HG03097 (cell line): ENCODE measurements around the gene CORO1C.
"Not testable (repeated sequence)": the region's sequence is repeated elsewhere in the genome, so short reads cannot be mapped to it uniquely, and the experiment has no call there.

Source experiments
- ATAC-seq: cut with Tn5 transposase; IDR thresholded peaks from one replicate; pipeline ENCODE4 v1.9.1; 2021; ENCODE audit not compliant: unreplicated experiment, low FRiP score

The CORO1C gene

GRCh38 chr12:108679106-108679681 lies 52.1 kb downstream of the CORO1C start:
- ATAC-seq = no peak

DNA sequence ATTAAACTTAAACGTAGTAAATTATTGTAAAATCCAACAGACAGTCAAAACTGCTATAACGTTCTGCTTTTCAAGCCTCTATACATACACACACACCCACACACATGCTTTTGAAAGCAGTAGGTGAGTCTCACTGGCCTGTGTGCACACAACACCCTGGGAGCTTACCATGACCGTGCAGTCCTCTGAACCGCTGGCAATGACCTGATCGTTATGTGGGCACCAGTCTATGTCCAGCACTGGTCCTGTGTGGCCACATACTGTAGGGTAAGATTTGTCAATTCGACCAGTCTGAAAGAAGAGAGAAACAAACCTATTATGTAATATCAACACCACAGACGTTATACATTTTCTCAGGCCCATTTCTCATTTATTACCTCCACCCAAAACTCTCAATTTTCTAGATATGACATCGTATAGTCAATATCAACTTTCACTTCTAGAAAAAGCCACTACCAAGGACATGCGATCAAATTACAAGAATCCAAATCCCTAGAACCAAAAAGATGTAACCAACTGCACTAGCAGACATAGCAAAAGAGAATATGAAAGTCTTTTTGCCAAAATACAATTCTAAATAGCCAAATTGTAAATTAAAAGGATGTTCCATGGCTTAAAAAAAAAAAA lies 53.1 kb downstream of the CORO1C start:
- ATAC-seq = no peak

- no peak for ATAC-seq
Measured at GRCh38 chr12:108677381-108677780, 53.9 kb downstream of the CORO1C start.

GRCh38 chr12:108676707-108677106 lies 54.6 kb downstream of the CORO1C start:
- no peak for ATAC-seq

- no peak for ATAC-seq
Measured at GRCh38 chr12:108675792-108676191, 55.5 kb downstream of the CORO1C start.

DNA sequence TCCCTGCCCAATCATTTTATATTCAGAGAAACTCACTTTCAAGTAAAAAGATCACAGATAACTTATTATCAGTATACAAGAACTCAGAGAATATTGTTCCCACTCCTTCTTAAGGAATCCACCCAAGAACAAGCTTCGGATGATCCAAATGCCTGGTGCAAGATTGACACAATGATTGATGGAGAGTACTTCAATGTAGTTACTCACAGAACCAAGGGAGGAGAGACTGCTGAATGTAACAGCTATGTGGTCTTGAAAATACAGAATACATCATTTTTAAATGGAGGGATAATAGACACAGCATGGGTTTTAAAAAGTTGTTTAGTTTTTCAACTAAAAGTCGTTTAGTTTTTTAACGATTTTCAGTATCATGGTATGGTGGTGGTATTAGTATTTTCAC lies 59.3 kb downstream of the CORO1C start:
- ATAC-seq = no peak

DNA sequence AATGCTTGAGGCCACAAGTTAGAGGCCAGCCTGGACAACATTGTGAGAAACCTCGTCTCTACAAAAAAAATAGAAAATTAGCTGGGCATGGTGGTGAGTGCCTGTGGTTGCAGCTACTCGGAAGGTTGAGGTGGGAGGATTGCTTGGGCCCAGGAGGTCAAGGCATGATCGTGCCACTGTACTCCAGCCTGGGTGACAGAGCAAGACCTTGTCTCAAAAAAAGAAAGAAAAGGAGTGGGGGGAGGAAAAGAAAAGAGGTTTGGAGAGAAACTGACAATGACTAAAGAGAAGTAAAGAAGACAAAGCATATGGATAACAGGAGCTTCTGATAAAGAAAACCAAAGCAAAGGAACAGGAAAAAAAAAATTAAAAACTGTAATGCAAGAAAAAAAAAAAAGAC lies 60.2 kb downstream of the CORO1C start:
- no peak for ATAC-seq

GRCh38 chr12:108670066-108670631 lies 61.2 kb downstream of the CORO1C start:
- ATAC-seq = no peak

DNA sequence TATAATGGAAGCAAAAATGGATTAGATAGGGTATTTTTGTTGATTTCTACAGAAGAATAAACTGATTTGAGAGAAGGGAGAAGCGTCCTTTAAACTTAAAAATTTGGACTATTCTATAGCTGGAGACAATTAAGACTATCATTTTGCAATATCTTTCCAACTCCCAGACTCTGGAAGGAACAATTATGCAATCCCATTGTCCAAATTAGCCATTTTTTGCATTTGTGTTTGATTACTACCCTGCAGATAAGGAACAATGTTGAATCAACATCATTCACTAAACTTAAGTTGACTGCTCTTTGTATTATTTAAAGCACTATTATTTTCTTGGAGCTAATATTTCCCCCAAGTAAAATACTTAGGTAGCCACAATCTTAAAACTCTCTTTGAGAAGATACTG lies 62.8 kb downstream of the CORO1C start:
- ATAC-seq = no peak

DNA sequence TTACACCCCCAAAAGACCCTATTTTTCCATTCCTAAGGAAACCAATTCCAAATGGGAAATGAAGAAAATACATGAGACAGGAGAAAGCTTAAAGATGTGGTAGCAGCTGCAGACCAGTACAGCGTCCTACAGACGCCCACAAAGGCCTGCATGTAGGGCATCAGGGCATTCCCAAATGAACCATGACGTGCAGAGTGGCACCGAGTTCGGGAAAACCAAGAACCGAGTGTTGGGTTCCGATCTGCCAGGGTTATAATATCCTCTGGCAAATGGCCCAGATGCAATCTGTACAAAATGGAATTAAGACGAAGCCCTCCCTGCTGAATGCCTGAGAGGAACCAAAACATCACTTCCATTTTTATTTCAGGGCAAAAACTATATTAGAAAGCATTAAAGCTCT lies 63.3 kb downstream of the CORO1C start:
- no peak for ATAC-seq

- ATAC-seq = no peak
Measured at GRCh38 chr12:108667349-108667748, 64.0 kb downstream of the CORO1C start.

GRCh38 chr12:108666401-108666881 lies 64.9 kb downstream of the CORO1C start:
- no peak for ATAC-seq

DNA sequence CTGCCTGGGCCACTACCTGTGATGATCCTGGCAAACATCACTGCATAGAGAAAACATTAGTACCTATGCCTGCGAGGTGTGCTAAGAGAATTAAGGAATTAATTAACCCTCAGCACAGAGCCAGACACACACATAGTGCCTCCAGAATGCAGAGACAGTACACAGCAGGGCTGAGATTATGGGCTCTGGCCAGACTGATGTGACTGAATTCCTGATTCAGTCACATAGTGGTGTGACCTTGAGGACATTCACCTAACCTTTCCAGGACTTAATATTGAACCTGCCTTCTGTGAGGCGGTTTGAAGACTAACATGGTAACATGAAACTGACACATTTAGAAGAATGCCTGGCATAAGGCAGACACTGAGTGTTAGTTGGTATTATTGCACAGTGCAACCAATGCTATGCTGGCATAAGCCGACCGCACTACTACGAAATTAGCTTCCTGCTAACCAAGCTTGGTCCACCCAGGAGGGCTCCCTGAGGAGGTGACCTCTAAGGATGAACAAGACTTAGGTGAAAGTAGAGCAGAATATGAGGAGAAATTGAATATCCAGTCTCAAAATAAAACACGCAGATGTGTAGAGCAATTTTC lies 65.6 kb downstream of the CORO1C start:
- ATAC-seq = no peak

DNA sequence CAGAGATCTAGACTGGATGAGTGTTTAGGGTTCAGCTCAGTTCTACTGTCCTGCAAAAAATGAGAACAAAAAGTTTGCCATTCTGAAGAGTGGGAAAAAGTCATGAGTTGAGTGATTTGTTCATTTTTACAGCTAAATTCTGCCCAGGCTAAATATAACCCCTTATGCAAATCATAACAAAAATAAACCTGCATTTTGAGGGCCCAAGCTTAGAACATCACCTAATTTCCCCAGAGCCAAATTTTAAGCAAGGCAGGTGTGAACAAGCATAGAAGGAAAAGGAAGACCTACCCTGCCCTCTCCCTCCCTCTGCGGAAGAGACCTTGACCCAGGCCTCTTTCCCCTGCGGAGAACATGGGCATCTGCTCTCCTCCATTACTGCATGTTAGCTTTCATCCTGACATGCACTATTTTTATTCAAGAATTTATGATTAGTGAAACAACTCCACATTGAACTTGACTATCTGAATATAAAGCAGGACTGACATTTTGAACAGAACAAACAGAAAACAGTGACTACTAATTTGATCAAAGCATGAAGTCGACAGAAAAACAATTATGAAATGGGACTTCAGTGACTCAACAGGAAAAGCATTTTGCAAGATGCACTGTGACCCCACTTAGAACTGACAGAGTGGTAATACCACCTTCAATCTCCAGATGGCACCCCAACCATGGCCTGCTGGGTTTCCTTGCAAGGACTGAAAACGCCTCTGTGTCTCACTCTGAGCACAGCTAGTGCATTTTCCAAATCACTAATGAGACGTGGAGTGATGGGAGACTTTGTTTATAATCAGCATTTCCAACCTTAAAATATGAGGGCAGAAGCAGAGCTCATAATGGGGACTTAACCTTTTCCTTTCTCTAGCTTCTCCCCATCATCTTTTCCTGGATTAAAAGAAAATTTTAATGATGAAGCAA lies 66.7 kb downstream of the CORO1C start:
- ATAC-seq = peak; percentile 69

DNA sequence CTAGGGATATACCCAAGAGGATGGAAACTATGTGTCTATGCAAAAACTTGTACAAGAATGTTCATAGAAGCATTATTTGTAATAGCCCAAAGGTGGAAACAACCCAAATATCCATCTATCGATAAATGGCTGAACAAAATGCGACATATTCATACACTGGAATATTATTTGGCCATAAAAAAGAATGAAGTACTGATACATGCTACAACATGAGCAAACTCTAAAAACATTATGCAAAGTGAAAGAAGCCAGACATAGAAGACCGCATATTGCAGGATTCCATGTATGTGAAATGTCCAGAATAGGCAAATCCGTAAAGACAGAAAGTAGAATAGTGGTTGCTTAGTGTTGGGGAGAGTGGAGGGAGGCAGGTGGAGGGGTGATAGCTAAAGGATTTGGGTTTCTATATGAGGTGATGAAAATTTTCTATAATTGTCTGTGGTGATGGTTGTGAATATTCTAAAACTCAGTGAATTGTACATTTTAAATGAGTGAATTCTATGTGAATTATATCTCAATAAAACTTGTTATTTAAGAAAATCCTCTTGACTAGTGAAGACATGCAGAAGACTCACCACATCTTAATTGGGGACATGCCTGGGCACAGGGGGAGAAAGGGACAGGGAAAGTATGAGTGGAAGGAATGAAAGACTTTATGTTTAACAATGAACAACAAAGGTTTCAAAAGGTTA lies 67.8 kb downstream of the CORO1C start:
- no peak for ATAC-seq

DNA sequence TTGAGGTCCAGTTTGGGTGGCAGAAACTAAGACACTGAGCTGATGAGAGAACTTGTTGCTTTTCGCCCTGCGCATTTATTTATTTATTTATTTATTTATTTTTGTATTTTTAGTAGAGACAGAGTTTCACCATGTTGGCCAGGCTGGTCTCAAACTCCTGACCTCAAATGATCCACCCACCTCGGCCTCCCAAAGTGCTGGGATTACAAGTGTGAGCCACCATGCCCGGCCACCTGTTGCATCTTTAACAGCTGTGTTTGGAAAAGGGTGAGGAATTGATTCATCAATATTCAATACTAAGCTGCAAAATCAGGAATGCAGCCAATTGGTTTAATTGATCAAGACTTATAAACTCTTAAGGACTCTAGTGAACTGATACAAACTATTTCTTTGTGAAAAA lies 73.2 kb downstream of the CORO1C start:
- not testable (repeated sequence) for ATAC-seq

GRCh38 chr12:108657130-108657745 lies 74.1 kb downstream of the CORO1C start:
- ATAC-seq = no peak

DNA sequence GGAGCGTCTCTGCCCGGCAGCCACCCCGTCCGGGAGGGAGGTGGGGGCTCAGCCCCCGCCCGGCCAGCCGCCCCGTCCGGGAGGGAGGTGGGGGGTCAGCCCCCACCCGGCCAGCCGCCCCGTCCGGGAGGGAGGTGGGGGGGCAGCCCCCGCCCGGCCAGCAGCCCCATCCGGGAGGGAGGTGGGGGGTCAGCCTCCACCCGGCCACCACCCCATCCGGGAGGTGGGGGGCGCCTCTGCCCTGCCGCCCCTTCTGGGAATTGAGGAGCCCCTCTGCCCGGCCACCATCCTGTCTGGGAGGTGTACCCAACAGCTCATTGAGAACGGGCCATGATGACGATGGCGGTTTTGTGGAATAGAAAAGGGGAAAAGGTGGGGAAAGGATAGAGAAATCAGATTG lies 75.1 kb downstream of the CORO1C start:
- not testable (repeated sequence) for ATAC-seq

- ATAC-seq = not testable (repeated sequence)
Measured at GRCh38 chr12:108655812-108656175, 75.5 kb downstream of the CORO1C start.

GRCh38 chr12:108654622-108655021 lies 76.7 kb downstream of the CORO1C start:
- ATAC-seq = not testable (repeated sequence)
